Stomach (tissue), 9 donors: ENCODE measurements around the gene COA1. TPM values are rescaled to one million over a fixed set of nuclear protein-coding genes. Genes with fewer than 3 reads are reported as not detected.

Source experiments
- DNase-seq, 2 donors: peaks; one replicate each; pipeline versions ENCODE4 v3.0.0 to v3.0.0-alpha.2; 2013 to 2019
- H3K27ac ChIP-seq, 5 donors: fragments of 200-600 bp in 4 of 5; sonication (generic) in 4 of 5; one replicate each; pipeline ENCODE4 v1.5.1; 2013 to 2019; ENCODE audit warnings: mild to moderate bottlenecking in 1 of 5, moderate library complexity in 1 of 5
- H3K27me3 ChIP-seq, 3 donors: fragments of 200-600 bp; sonication (generic); one replicate each; pipeline ENCODE4 v1.5.1; 2017 to 2019; ENCODE audit warnings: mixed run types in 1 of 3
- H3K36me3 ChIP-seq, 4 donors: fragments of 200-600 bp; sonication (generic); 1 replicate in 3 of 4; 2 replicates in 1 of 4; pipeline ENCODE4 v1.5.1; 2016 to 2019
- H3K4me1 ChIP-seq, 4 donors: fragments of 200-600 bp; sonication (generic); one replicate each; pipeline ENCODE4 v1.5.1; 2016 to 2019
- H3K4me3 ChIP-seq, 4 donors: fragments of 200-600 bp; sonication (generic) in 3 of 4; one replicate each; pipeline ENCODE4 v1.5.1; 2016 to 2019; ENCODE audit warnings: mild to moderate bottlenecking in 1 of 4
- H3K9me3 ChIP-seq, 4 donors: fragments of 200-600 bp; sonication (generic); one replicate each; pipeline ENCODE4 v1.5.1; 2016 to 2019
- CTCF ChIP-seq, 7 experiments: fragments of 450-650 bp in 4 of 7; fragments of 200-600 bp in 3 of 7; sonication (generic) in 3 of 7; IDR thresholded peaks; one replicate each; pipeline ENCODE4 v1.5.1; 2016 to 2019; ENCODE audit warnings: antibody characterized with exemption in 7 of 7, control low read depth in 2 of 7, mild to moderate bottlenecking in 1 of 7
- EP300 ChIP-seq: sonication (generic); formaldehyde crosslinking; IDR thresholded peaks from one replicate; pipeline ENCODE4 v1.6.1; 2017; ENCODE audit warnings: antibody characterized with exemption
- POLR2A ChIP-seq, 4 donors: fragments of 450-650 bp; IDR thresholded peaks; one replicate each; pipeline ENCODE4 v1.6.1; 2016; ENCODE audit warnings: antibody characterized with exemption in 4 of 4, control low read depth in 2 of 4, mild to moderate bottlenecking in 1 of 4, moderate library complexity in 1 of 4
- POLR2AphosphoS5 ChIP-seq, 3 donors: sonication (generic); formaldehyde crosslinking; IDR thresholded peaks; one replicate each; pipeline ENCODE4 v1.6.1; 2016; ENCODE audit warnings: antibody characterized with exemption in 3 of 3
- WGBS, 5 donors: extraction: QIAGEN DNeasy Blood & Tissue Kit in 3 of 5; methylation state at CpG; one replicate each; pipeline versions ENCODE4 v1.1.5 to v1.1.7; 2013 to 2018; 5-methylcytosine and 5-hydroxymethylcytosine counted together
- intact Hi-C: fragments of 100-400 bp; cut with DNase I; formaldehyde crosslinking; loops from one replicate; pipeline ENCODE4 v1.15.1; 2023; ENCODE audit warnings: low total_unique reads
- polyA plus RNA-seq, 3 donors: library from polyadenylated mRNA; stranded (reverse); fragments of 200-250 nt; gene quantifications; one replicate each; pipeline ENCODE4 v1.2.3, GENCODE V29; 2013
- total RNA-seq, 5 donors: library from RNA; depleted of rRNA; stranded (reverse); fragments of >200 nt; gene quantifications; one replicate each; pipeline versions ENCODE4 v1.1.0 to v1.2.3, GENCODE V29; 2014 to 2016
- donor health status: healthy with polysubstance abuse.
- donor health status: Bipolar disorder and iron deficiency.
- donor health status: healthy.

Gene COA1
- total and polyA plus RNA-seq, 8 donors, result 13.9 to 184 (median 69.9) TPM

- intact Hi-C loops, result no loop called here
- Histone ChIP-seq H3K36me3 (peaks cover 9 to 46% (median 27%) of the 10 kb centered on the region in 4 donors), H3K27ac (no peak overlapping the region), H3K4me1 (peaks cover 38 to 59% (median 42%) of the 10 kb centered on the region in 4 donors), H3K4me3 (no peak overlapping the region), H3K27me3 (no peaks in the 10 kb centered on the region), H3K9me3 (no peaks in the 10 kb centered on the region)
- 92 to 98% (median 96%) methylated on average over 12 to 13 of the region's 13 CpGs for WGBS, 5 donors
- TF ChIP-seq POLR2AphosphoS5 (IDR thresholded peaks at IDR 0.05), result no peak
- no peak for TF ChIP-seq EP300
- no peak for DNase-seq
These were observed 86.3 kb downstream of the COA1 start for GRCh38 chr7:43642897-43643630.

GRCh38 chr7:43640679-43641078, 88.6 kb downstream of the COA1 start:
- TF ChIP-seq POLR2A (IDR thresholded peaks at IDR 0.05) (no peak), POLR2AphosphoS5 (IDR thresholded peaks at IDR 0.05) (no peak), EP300 (no peak), CTCF (IDR thresholded peaks at IDR 0.05) (no peak)
- no peaks in the 10 kb centered on the region for H3K27me3 ChIP-seq
- no peak for DNase-seq
- intact Hi-C loops, result no loop called here
- H3K9me3 ChIP-seq, result no peaks in the 10 kb centered on the region
- H3K27ac ChIP-seq, result peak overlapping the region in 4 of 5 donors; percentile 55 to 81 (median 61)
- peaks cover 17 to 59% (median 27%) of the 10 kb centered on the region in 4 donors for H3K4me1 ChIP-seq
- WGBS, 5 donors, result 95 to 98% (median 97%) methylated on average over 3 of the region's 3 CpGs
- H3K4me3 ChIP-seq, result no peak overlapping the region
- peaks cover 9 to 61% (median 43%) of the 10 kb centered on the region in 4 donors for H3K36me3 ChIP-seq

- H3K4me3 ChIP-seq, result no peak overlapping the region
- WGBS, 5 donors, result 22 to 34% (median 27%) methylated on average over 6 of the region's 6 CpGs
- H3K27me3 ChIP-seq, result no peaks in the 10 kb centered on the region
- intact Hi-C loops, result no loop called here
- H3K4me1 ChIP-seq, result peaks cover 17 to 62% (median 28%) of the 10 kb centered on the region in 4 donors
- DNase-seq, result peak; percentile 72 to 89
- H3K36me3 ChIP-seq, result peaks cover 14 to 54% (median 45%) of the 10 kb centered on the region in 4 donors
- H3K9me3 ChIP-seq, result no peaks in the 10 kb centered on the region
- peak overlapping the region; percentile 49 to 81 (median 58) for H3K27ac ChIP-seq
- TF ChIP-seq POLR2A (IDR thresholded peaks at IDR 0.05), result no peak
- no peak for TF ChIP-seq CTCF (IDR thresholded peaks at IDR 0.05)
- peak; percentile 8 to 83 (median 31) for TF ChIP-seq POLR2AphosphoS5 (IDR thresholded peaks at IDR 0.05)
- no peak for TF ChIP-seq EP300
These were observed 89.3 kb downstream of the COA1 start for GRCh38 chr7:43639858-43640491.

- 59 to 68% (median 65%) methylated on average over 4 of the region's 4 CpGs for WGBS, 5 donors
- no peak for DNase-seq
- Histone ChIP-seq H3K4me3 (no peak overlapping the region), H3K4me1 (peaks cover 17 to 57% (median 28%) of the 10 kb centered on the region in 4 donors), H3K27me3 (no peaks in the 10 kb centered on the region), H3K27ac (peak overlapping the region in 1 of 5 donors; percentile 64), H3K9me3 (no peaks in the 10 kb centered on the region), H3K36me3 (peaks cover 9 to 56% (median 45%) of the 10 kb centered on the region in 4 donors)
- intact Hi-C loops, result no loop called here
- no peak for TF ChIP-seq POLR2AphosphoS5 (IDR thresholded peaks at IDR 0.05)
- no peak for TF ChIP-seq POLR2A (IDR thresholded peaks at IDR 0.05)
- TF ChIP-seq EP300, result no peak
- TF ChIP-seq CTCF (IDR thresholded peaks at IDR 0.05), result no peak
These were observed 92.1 kb downstream of the COA1 start for GRCh38 chr7:43637114-43637806.
